Natural killer cell treated with Interleukin-12 subunit alpha and Interleukin-12 subunit beta and Interleukin-15 and Interleukin-18, amount 100 ng/mL, for 72 hours (primary cell): Measurements from ENCODE around the gene FBN1. TPM values are rescaled to one million over a fixed set of nuclear protein-coding genes. Genes with fewer than 3 reads are reported as not detected.

Experiments used
- ATAC-seq, 2 donors: fragments of 150-1000 bp; cut with Tn5 transposase in 1 of 2; sonication (Bioruptor Pico), chemical (Tn5 transposase) in 1 of 2; 2 replicates each; pipeline ENCODE4 v1.10.0; 2021
- DNase-seq: peaks from one replicate; pipeline ENCODE4 v3.0.0; 2022; ENCODE audit warnings: low spot score
- H3K27ac Mint-ChIP-seq, 2 donors: 1 replicate in 1 of 2; 2 replicates in 1 of 2; pipeline ENCODE4 v1.8.0; 2022; ENCODE audit warnings: mixed read lengths in 2 of 2, mild to moderate bottlenecking in 1 of 2, moderate library complexity in 1 of 2
- H3K27me3 Mint-ChIP-seq, 2 donors: 1 replicate in 1 of 2; 2 replicates in 1 of 2; pipeline ENCODE4 v1.8.0; 2022; ENCODE audit warnings: mixed read lengths in 2 of 2
- H3K36me3 Mint-ChIP-seq: one replicate; pipeline ENCODE4 v1.8.0; 2022; ENCODE audit warnings: mixed read lengths
- H3K4me1 Mint-ChIP-seq, 2 donors: 1 replicate in 1 of 2; 2 replicates in 1 of 2; pipeline ENCODE4 v1.8.0; 2022; ENCODE audit warnings: low read depth in 2 of 2, mixed read lengths in 2 of 2, mild to moderate bottlenecking in 1 of 2
- H3K4me3 Mint-ChIP-seq: one replicate; pipeline ENCODE4 v1.8.0; 2022; ENCODE audit warnings: mixed read lengths
- H3K9me3 Mint-ChIP-seq: 2 replicates; pipeline ENCODE4 v1.8.0; 2022; ENCODE audit warnings: mixed read lengths
- total RNA-seq, 2 donors: library from RNA; stranded (reverse); gene quantifications; one replicate each; pipeline ENCODE4 v1.2.3, GENCODE V29; 2022

FBN1 gene
- total RNA-seq, 2 donors from 2014 or later = 0.29 to 0.59 TPM

GRCh38 chr15:48577469-48577868 lies 68.0 kb downstream of the FBN1 start:
- H3K36me3 Mint-ChIP-seq = no peaks in the 10 kb centered on the region
- DNase-seq (no peak), ATAC-seq (no peak)
- H3K27ac Mint-ChIP-seq = no peak overlapping the region
- H3K9me3 Mint-ChIP-seq = no peaks in the 10 kb centered on the region
- no peak overlapping the region for H3K4me3 Mint-ChIP-seq
- H3K27me3 Mint-ChIP-seq = peaks cover 0 to 4% of the 10 kb centered on the region in 2 donors
- H3K4me1 Mint-ChIP-seq = no peaks in the 10 kb centered on the region

GRCh38 chr15:48574187-48574586 lies 71.3 kb downstream of the FBN1 start:
- no peak overlapping the region for H3K4me3 Mint-ChIP-seq
- no peaks in the 10 kb centered on the region for H3K36me3 Mint-ChIP-seq
- no peaks in the 10 kb centered on the region for H3K9me3 Mint-ChIP-seq
- ATAC-seq (no peak), DNase-seq (no peak)
- peaks cover under 1 to 4% of the 10 kb centered on the region in 2 donors for H3K27me3 Mint-ChIP-seq
- no peaks in the 10 kb centered on the region for H3K4me1 Mint-ChIP-seq
- no peak overlapping the region for H3K27ac Mint-ChIP-seq

- DNase-seq (no peak), ATAC-seq (peak in 1 of 2 donors; percentile 53)
- Mint-ChIP-seq H3K4me1 (no peaks in the 10 kb centered on the region), H3K36me3 (no peaks in the 10 kb centered on the region), H3K9me3 (no peaks in the 10 kb centered on the region), H3K27ac (no peak overlapping the region), H3K27me3 (peaks cover 4 to 5% of the 10 kb centered on the region in 2 donors), H3K4me3 (no peak overlapping the region)
Measured at GRCh38 chr15:48573780-48574179, 71.7 kb downstream of the FBN1 start.

- ATAC-seq (no peak), DNase-seq (no peak)
- Mint-ChIP-seq H3K36me3 (no peaks in the 10 kb centered on the region), H3K4me3 (no peak overlapping the region), H3K27me3 (peaks cover 4 to 14% of the 10 kb centered on the region in 2 donors), H3K9me3 (peaks cover 5% of the 10 kb centered on the region), H3K4me1 (no peaks in the 10 kb centered on the region), H3K27ac (no peak overlapping the region)
Measured at GRCh38 chr15:48572823-48573222, 72.7 kb downstream of the FBN1 start.

- no peak overlapping the region for H3K27ac Mint-ChIP-seq
- H3K4me1 Mint-ChIP-seq = no peaks in the 10 kb centered on the region
- ATAC-seq (no peak), DNase-seq (no peak)
- H3K36me3 Mint-ChIP-seq = no peaks in the 10 kb centered on the region
- H3K27me3 Mint-ChIP-seq = peaks cover 6 to 20% of the 10 kb centered on the region in 2 donors
- H3K9me3 Mint-ChIP-seq = peaks cover 5% of the 10 kb centered on the region
- no peak overlapping the region for H3K4me3 Mint-ChIP-seq
Measured at GRCh38 chr15:48571510-48571909, 74.0 kb downstream of the FBN1 start.

GRCh38 chr15:48570822-48571221 lies 74.7 kb downstream of the FBN1 start:
- ATAC-seq = no peak
- Mint-ChIP-seq H3K4me1 (no peaks in the 10 kb centered on the region), H3K27ac (no peak overlapping the region), H3K36me3 (no peaks in the 10 kb centered on the region), H3K27me3 (peaks cover 2 to 20% of the 10 kb centered on the region in 2 donors), H3K4me3 (no peak overlapping the region), H3K9me3 (peaks cover 5% of the 10 kb centered on the region)
- no peak for DNase-seq

- peaks cover 2 to 20% of the 10 kb centered on the region in 2 donors for H3K27me3 Mint-ChIP-seq
- H3K4me3 Mint-ChIP-seq = no peak overlapping the region
- H3K9me3 Mint-ChIP-seq = peaks cover 5% of the 10 kb centered on the region
- DNase-seq (no peak), ATAC-seq (no peak)
- no peaks in the 10 kb centered on the region for H3K36me3 Mint-ChIP-seq
- H3K4me1 Mint-ChIP-seq = no peaks in the 10 kb centered on the region
- no peak overlapping the region for H3K27ac Mint-ChIP-seq
Measured at GRCh38 chr15:48569591-48570302, 75.8 kb downstream of the FBN1 start.

- ATAC-seq (no peak), DNase-seq (no peak)
- Mint-ChIP-seq H3K27me3 (peaks cover 4 to 33% of the 10 kb centered on the region in 2 donors), H3K4me3 (no peak overlapping the region), H3K27ac (no peak overlapping the region), H3K4me1 (no peaks in the 10 kb centered on the region), H3K9me3 (peaks cover 5% of the 10 kb centered on the region), H3K36me3 (no peaks in the 10 kb centered on the region)
Measured at GRCh38 chr15:48566668-48567067, 78.8 kb downstream of the FBN1 start.

- H3K4me3 Mint-ChIP-seq = no peak overlapping the region
- H3K36me3 Mint-ChIP-seq = no peaks in the 10 kb centered on the region
- H3K9me3 Mint-ChIP-seq = peaks cover 5% of the 10 kb centered on the region
- ATAC-seq = no peak
- peaks cover 4 to 33% of the 10 kb centered on the region in 2 donors for H3K27me3 Mint-ChIP-seq
- no peak for DNase-seq
- H3K4me1 Mint-ChIP-seq = no peaks in the 10 kb centered on the region
- H3K27ac Mint-ChIP-seq = no peak overlapping the region
Measured at GRCh38 chr15:48565560-48566482, 79.7 kb downstream of the FBN1 start.

- H3K36me3 Mint-ChIP-seq = no peaks in the 10 kb centered on the region
- ATAC-seq (no peak), DNase-seq (no peak)
- no peaks in the 10 kb centered on the region for H3K4me1 Mint-ChIP-seq
- H3K27me3 Mint-ChIP-seq = peaks cover 4 to 37% of the 10 kb centered on the region in 2 donors
- no peak overlapping the region for H3K4me3 Mint-ChIP-seq
- no peak overlapping the region for H3K27ac Mint-ChIP-seq
- peaks cover 5% of the 10 kb centered on the region for H3K9me3 Mint-ChIP-seq
Measured at GRCh38 chr15:48564690-48565089, 80.8 kb downstream of the FBN1 start.

GRCh38 chr15:48563934-48564333 lies 81.6 kb downstream of the FBN1 start:
- Mint-ChIP-seq H3K27ac (no peak overlapping the region), H3K27me3 (peaks cover 4 to 39% of the 10 kb centered on the region in 2 donors), H3K4me1 (no peaks in the 10 kb centered on the region), H3K4me3 (no peak overlapping the region), H3K9me3 (peaks cover 5% of the 10 kb centered on the region), H3K36me3 (no peaks in the 10 kb centered on the region)
- DNase-seq (no peak), ATAC-seq (no peak)

- Mint-ChIP-seq H3K4me1 (no peaks in the 10 kb centered on the region), H3K36me3 (no peaks in the 10 kb centered on the region), H3K27ac (no peak overlapping the region), H3K27me3 (peaks cover 2 to 29% of the 10 kb centered on the region in 2 donors), H3K4me3 (no peak overlapping the region), H3K9me3 (no peaks in the 10 kb centered on the region)
- no peak for DNase-seq
- no peak for ATAC-seq
Measured at GRCh38 chr15:48560321-48561051, 85.0 kb downstream of the FBN1 start.

GRCh38 chr15:48559285-48559684 lies 86.2 kb downstream of the FBN1 start:
- ATAC-seq (no peak), DNase-seq (no peak)
- H3K36me3 Mint-ChIP-seq = no peaks in the 10 kb centered on the region
- H3K27me3 Mint-ChIP-seq = peaks cover 2 to 29% of the 10 kb centered on the region in 2 donors
- no peak overlapping the region for H3K27ac Mint-ChIP-seq
- no peaks in the 10 kb centered on the region for H3K9me3 Mint-ChIP-seq
- no peak overlapping the region for H3K4me3 Mint-ChIP-seq
- no peaks in the 10 kb centered on the region for H3K4me1 Mint-ChIP-seq
